SH-SY5Y (cell line): ENCODE data around the gene TOGARAM1.

Experiments used
- GATA2 ChIP-seq: IDR thresholded peaks from 2 replicates; pipeline ENCODE4 v1.6.1; 2011; ENCODE audit warnings: mild to moderate bottlenecking, low read depth, low read length
- GATA3 ChIP-seq: IDR thresholded peaks from 2 replicates; pipeline ENCODE4 v1.6.1; 2011; ENCODE audit warnings: low read depth, mild to moderate bottlenecking, low read length, moderate library complexity

DNA sequence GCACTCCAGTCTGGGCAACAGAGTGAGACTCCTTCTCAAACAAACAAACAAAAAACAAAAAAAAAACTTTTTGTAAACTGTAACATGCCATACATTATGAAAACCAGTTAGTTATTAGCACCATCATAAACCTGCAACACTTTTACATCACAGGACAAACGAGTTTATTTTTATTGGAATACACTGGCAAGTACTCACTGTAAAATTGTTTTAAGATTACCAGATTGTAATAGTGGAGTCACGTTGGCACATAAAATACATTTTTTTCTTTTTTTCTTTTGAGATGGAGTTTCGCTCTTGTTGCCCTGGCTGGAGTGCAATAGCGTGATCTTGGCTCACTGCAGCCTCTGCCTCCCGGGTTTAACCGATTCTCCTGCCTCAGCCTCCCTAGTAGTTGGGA, 156.6 kb downstream of the TOGARAM1 start:
- TF ChIP-seq GATA3 (no peak), GATA2 (no peak)
